Gastrocnemius medialis (tissue), 4 donors: ENCODE results near the gene CLSTN3. TPM values are rescaled to one million over a fixed set of nuclear protein-coding genes. Genes with fewer than 3 reads are reported as not detected.

Experiments
- ATAC-seq, 2 donors: fragments of 150-250 bp; one replicate each; pipeline ENCODE4 v1.9.1; 2016
- DNase-seq, 2 donors: peaks; one replicate each; pipeline ENCODE4 v3.0.0-alpha.2; 2019
- H3K27ac ChIP-seq, 4 donors: fragments of 200-600 bp; sonication (generic); 1 replicate in 1 of 4; 2 replicates in 3 of 4; pipeline ENCODE4 v1.5.1; 2016 to 2018; ENCODE audit warnings: mild to moderate bottlenecking in 2 of 4, moderate library complexity in 1 of 4
- H3K27me3 ChIP-seq, 3 donors: fragments of 200-600 bp; sonication (generic) in 2 of 3; 1 replicate in 1 of 3; 2 replicates in 2 of 3; pipeline versions ENCODE4 v1.5.1 to v1.6.0; 2016 to 2019; ENCODE audit warnings: mild to moderate bottlenecking in 1 of 3, moderate library complexity in 1 of 3
- H3K36me3 ChIP-seq, 2 donors: fragments of 200-600 bp; sonication (generic) in 1 of 2; one replicate each; pipeline ENCODE4 v1.5.1; 2017 to 2018
- H3K4me1 ChIP-seq, 2 donors: fragments of 200-600 bp; sonication (generic) in 1 of 2; one replicate each; pipeline ENCODE4 v1.5.1; 2016 to 2017; ENCODE audit warnings: mild to moderate bottlenecking in 2 of 2
- H3K4me3 ChIP-seq, 4 donors: fragments of 200-600 bp; sonication (generic) in 3 of 4; 1 replicate in 1 of 4; 2 replicates in 3 of 4; pipeline ENCODE4 v1.5.1; 2016 to 2019; ENCODE audit warnings: mild to moderate bottlenecking in 2 of 4
- H3K9me3 ChIP-seq, 3 donors: fragments of 200-600 bp; sonication (generic) in 2 of 3; 1 replicate in 1 of 3; 2 replicates in 2 of 3; pipeline ENCODE4 v1.5.1; 2016 to 2019
- CTCF ChIP-seq, 5 experiments: fragments of 450-650 bp in 3 of 5; fragments of 200-600 bp in 2 of 5; sonication (generic) in 2 of 5; IDR thresholded peaks in 4 of 5; conservative IDR thresholded peaks in 1 of 5; 1 replicate in 4 of 5; 2 replicates in 1 of 5; pipeline ENCODE4 v1.5.1; 2016 to 2019; ENCODE audit warnings: antibody characterized with exemption in 5 of 5, mild to moderate bottlenecking in 3 of 5, moderate library complexity in 3 of 5
- POLR2A ChIP-seq, 2 donors: fragments of 450-650 bp; IDR thresholded peaks; one replicate each; pipeline ENCODE4 v1.6.1; 2017; ENCODE audit warnings: antibody characterized with exemption in 2 of 2, mild to moderate bottlenecking in 2 of 2, moderate library complexity in 2 of 2
- in situ Hi-C, 4 donors: fragments of 200-750 bp; cut with MboI; loops; one replicate each; pipeline versions ENCODE4 v1.15.0 to v1.8.0; 2017; ENCODE audit warnings: low sequenced_read_pairs in 4 of 4
- intact Hi-C: fragments of 100-400 bp; cut with DNase I; formaldehyde crosslinking; loops from one replicate; pipeline ENCODE4 v1.15.1; 2023; ENCODE audit warnings: low total_unique reads
- total RNA-seq, 4 donors: library from RNA; depleted of rRNA; stranded (reverse); fragments of >200 nt; gene quantifications; one replicate each; pipeline versions ENCODE4 v1.1.0 to v1.2.3, GENCODE V29; 2016

Gene CLSTN3
- total RNA-seq, 4 donors from 2014 or later, result 1.2 to 3.5 (median 2.4) TPM

- Histone ChIP-seq H3K27me3 (no peaks in the 10 kb centered on the region), H3K4me1 (no peaks in the 10 kb centered on the region), H3K27ac (no peak overlapping the region), H3K4me3 (no peak overlapping the region), H3K9me3 (no peaks in the 10 kb centered on the region), H3K36me3 (no peaks in the 10 kb centered on the region)
- intact Hi-C loops (no loop called here), in situ Hi-C loops (no loop called here)
- no peak for DNase-seq
- no peak for ATAC-seq
- TF ChIP-seq POLR2A (IDR thresholded peaks at IDR 0.05) (no peak), CTCF (IDR thresholded peaks at IDR 0.05 in 4 of 5, conservative IDR thresholded peaks at IDR 0.05 in 1 of 5) (no peak)
Observed at GRCh38 chr12:7156259-7157197, 26.4 kb downstream of the CLSTN3 start.

GRCh38 chr12:7157391-7157790 lies 27.2 kb downstream of the CLSTN3 start:
- intact Hi-C loops (no loop called here), in situ Hi-C loops (no loop called here)
- Histone ChIP-seq H3K4me1 (no peaks in the 10 kb centered on the region), H3K4me3 (no peak overlapping the region), H3K27me3 (no peaks in the 10 kb centered on the region), H3K27ac (no peak overlapping the region), H3K9me3 (no peaks in the 10 kb centered on the region), H3K36me3 (no peaks in the 10 kb centered on the region)
- ATAC-seq (no peak), DNase-seq (no peak)
- no peak for TF ChIP-seq POLR2A (IDR thresholded peaks at IDR 0.05)

GRCh38 chr12:7158781-7159609 lies 28.8 kb downstream of the CLSTN3 start:
- no peaks in the 10 kb centered on the region for H3K4me1 ChIP-seq
- no peak for DNase-seq
- no peak overlapping the region for H3K4me3 ChIP-seq
- intact Hi-C loops, result no loop called here
- H3K27me3 ChIP-seq, result peaks cover 0 to 8% (median 6%) of the 10 kb centered on the region in 3 donors
- no peak for ATAC-seq
- no peak overlapping the region for H3K27ac ChIP-seq
- no peaks in the 10 kb centered on the region for H3K9me3 ChIP-seq
- in situ Hi-C loops, result no loop called here
- TF ChIP-seq POLR2A (IDR thresholded peaks at IDR 0.05) (no peak), CTCF (IDR thresholded peaks at IDR 0.05 in 4 of 5, conservative IDR thresholded peaks at IDR 0.05 in 1 of 5) (no peak)
- no peaks in the 10 kb centered on the region for H3K36me3 ChIP-seq

GRCh38 chr12:7160183-7160582 lies 30.0 kb downstream of the CLSTN3 start:
- Histone ChIP-seq H3K27me3 (peaks cover 0 to 13% (median 6%) of the 10 kb centered on the region in 3 donors), H3K36me3 (no peaks in the 10 kb centered on the region), H3K27ac (no peak overlapping the region), H3K9me3 (no peaks in the 10 kb centered on the region), H3K4me3 (no peak overlapping the region), H3K4me1 (no peaks in the 10 kb centered on the region)
- ATAC-seq (no peak), DNase-seq (no peak)
- intact Hi-C loops, result no loop called here
- TF ChIP-seq POLR2A (IDR thresholded peaks at IDR 0.05), result no peak
- TF ChIP-seq CTCF (IDR thresholded peaks at IDR 0.05 in 4 of 5, conservative IDR thresholded peaks at IDR 0.05 in 1 of 5), result no peak
- in situ Hi-C loops, result no loop called here

- H3K4me3 ChIP-seq, result no peak overlapping the region
- TF ChIP-seq CTCF (IDR thresholded peaks at IDR 0.05 in 4 of 5, conservative IDR thresholded peaks at IDR 0.05 in 1 of 5) (no peak), POLR2A (IDR thresholded peaks at IDR 0.05) (no peak)
- in situ Hi-C loops (no loop called here), intact Hi-C loops (no loop called here)
- H3K36me3 ChIP-seq, result no peaks in the 10 kb centered on the region
- H3K27me3 ChIP-seq, result peaks cover 2 to 13% (median 6%) of the 10 kb centered on the region in 3 donors
- DNase-seq, result no peak
- ATAC-seq, result no peak
- no peaks in the 10 kb centered on the region for H3K4me1 ChIP-seq
- H3K27ac ChIP-seq, result no peak overlapping the region
- no peaks in the 10 kb centered on the region for H3K9me3 ChIP-seq
Observed at GRCh38 chr12:7161327-7161726, 31.2 kb downstream of the CLSTN3 start.
